ENCODE results near the gene ACKR2. TPM values are rescaled to one million over a fixed set of nuclear protein-coding genes. Genes with fewer than 3 reads are reported as not detected.
A peak's percentile ranks its signal among the peaks of the same experiment; 100 is the strongest.

The ACKR2 gene
- total RNA-seq = 0.43 TPM
- long read RNA-seq = 0 reads

- intact Hi-C loops (cut with DNase I) = no loop called here
- no peak for ATAC-seq (ENCODE audit: poor library complexity)
- DNase-seq = no peak
These were observed at the start of gene ACKR2 for GRCh38 chr3:42809202-42809601. ACKR2 (plus strand) TSS chr3:42809445; CDS start chr3:42864503, 55,058 bp downstream.

- DNase-seq (no peak), ATAC-seq (ENCODE audit: poor library complexity) (peak; percentile 72)
These were observed 47.1 kb upstream of the ACKR2 start for GRCh38 chr3:42762046-42762724.

GRCh38 chr3:42763021-42763420, 46.2 kb upstream of the ACKR2 start:
- intact Hi-C loops (cut with DNase I) = no loop called here
- no peak for ATAC-seq (ENCODE audit: poor library complexity)
- no peak for DNase-seq

More at GRCh38 chr3:42762046-42762724, 47.1 kb upstream of the ACKR2 start:
- intact Hi-C loops (cut with DNase I) = no loop called here

- intact Hi-C loops (cut with DNase I) = no loop called here
- ATAC-seq (ENCODE audit: poor library complexity) = no peak
These were observed 45.1 kb upstream of the ACKR2 start for GRCh38 chr3:42764115-42764514.

GRCh38 chr3:42764561-42765295, 44.5 kb upstream of the ACKR2 start:
- intact Hi-C loops (cut with DNase I) = no loop called here
- DNase-seq (no peak), ATAC-seq (ENCODE audit: poor library complexity) (no peak)

More at GRCh38 chr3:42764115-42764514, 45.1 kb upstream of the ACKR2 start:
- no peak for DNase-seq

- intact Hi-C loops (cut with DNase I) = no loop called here
- ATAC-seq (ENCODE audit: poor library complexity) (no peak), DNase-seq (no peak)
These were observed 39.6 kb upstream of the ACKR2 start for GRCh38 chr3:42769477-42770131.

GRCh38 chr3:42771271-42771670, 38.0 kb upstream of the ACKR2 start:
- ATAC-seq (ENCODE audit: poor library complexity) (no peak), DNase-seq (no peak)
- intact Hi-C loops (cut with DNase I) = no loop called here

GRCh38 chr3:42772670-42773408, 36.4 kb upstream of the ACKR2 start, which contains the start of gene CCDC13:
CCDC13 (minus strand) TSS chr3:42773253; CDS start chr3:42758345, 14,908 bp downstream.
- ATAC-seq (ENCODE audit: poor library complexity) (peak; percentile 96), DNase-seq (peak; percentile 99)
- intact Hi-C loops (cut with DNase I) = no loop called here

GRCh38 chr3:42773409-42773751, 35.9 kb upstream of the ACKR2 start:
- ATAC-seq (ENCODE audit: poor library complexity) (peak; percentile 5), DNase-seq (no peak)
- intact Hi-C loops (cut with DNase I) = no loop called here

GRCh38 chr3:42778644-42779043, 30.6 kb upstream of the ACKR2 start:
- peak; percentile 59 for ATAC-seq (ENCODE audit: poor library complexity)
- intact Hi-C loops (cut with DNase I) = no loop called here
- DNase-seq = no peak

- intact Hi-C loops (cut with DNase I) = loop anchor here (5.0 kb wide), 2 partner anchors 52 to 102 kb away; no protein-coding TSS in a partner anchor
- DNase-seq (no peak), ATAC-seq (ENCODE audit: poor library complexity) (no peak)
These were observed 28.8 kb upstream of the ACKR2 start for GRCh38 chr3:42780398-42780797.

- no peak for DNase-seq
- intact Hi-C loops (cut with DNase I) = loop anchor here (5.0 kb wide), 2 partner anchors 51 to 101 kb away; no protein-coding TSS in a partner anchor
- peak; percentile 70 for ATAC-seq (ENCODE audit: poor library complexity)
These were observed 28.1 kb upstream of the ACKR2 start for GRCh38 chr3:42780892-42781700.

GRCh38 chr3:42786212-42786611, 23.0 kb upstream of the ACKR2 start:
- DNase-seq (no peak), ATAC-seq (ENCODE audit: poor library complexity) (no peak)
- intact Hi-C loops (cut with DNase I) = no loop called here

- ATAC-seq (ENCODE audit: poor library complexity) = no peak
- intact Hi-C loops (cut with DNase I) = no loop called here
- DNase-seq = no peak
These were observed 22.6 kb upstream of the ACKR2 start for GRCh38 chr3:42786631-42787030.

GRCh38 chr3:42790714-42791229, 18.5 kb upstream of the ACKR2 start:
- intact Hi-C loops (cut with DNase I) = no loop called here
- ATAC-seq (ENCODE audit: poor library complexity) = no peak
- no peak for DNase-seq

GRCh38 chr3:42795621-42796181, 13.5 kb upstream of the ACKR2 start:
- intact Hi-C loops (cut with DNase I) = no loop called here
- DNase-seq (no peak), ATAC-seq (ENCODE audit: poor library complexity) (no peak)

- intact Hi-C loops (cut with DNase I) = no loop called here
- DNase-seq (no peak), ATAC-seq (ENCODE audit: poor library complexity) (no peak)
These were observed 12.8 kb upstream of the ACKR2 start for GRCh38 chr3:42796332-42796885.

Measured in Right ventricle myocardium superior (tissue), 1 donor.